ENCODE results near the gene KCTD8.
"Not testable (repeated sequence)": the region's sequence is repeated elsewhere in the genome, so short reads cannot be mapped to it uniquely, and the experiment has no call there.

KCTD8 gene

GRCh38 chr4:44320833-44321232, 127.8 kb downstream of the KCTD8 start:
- no peak for DNase-seq

GRCh38 chr4:44319129-44319528, 129.5 kb downstream of the KCTD8 start:
- no peak for DNase-seq

GRCh38 chr4:44313702-44314101, 134.9 kb downstream of the KCTD8 start:
- DNase-seq, result no peak

- no peak for DNase-seq
Observed at GRCh38 chr4:44287505-44287904, 161.1 kb downstream of the KCTD8 start.

GRCh38 chr4:44279469-44279868, 169.1 kb downstream of the KCTD8 start:
- DNase-seq, result no peak

- no peak for DNase-seq
Observed at GRCh38 chr4:44279066-44279465, 169.5 kb downstream of the KCTD8 start.

GRCh38 chr4:44257461-44257860, 191.1 kb downstream of the KCTD8 start:
- DNase-seq, result no peak

GRCh38 chr4:44256414-44256813, 192.2 kb downstream of the KCTD8 start:
- DNase-seq, result no peak

- no peak for DNase-seq
Observed at GRCh38 chr4:44237643-44238042, 211.0 kb downstream of the KCTD8 start.

- no peak for DNase-seq
Observed at GRCh38 chr4:44235897-44236296, 212.7 kb downstream of the KCTD8 start.

GRCh38 chr4:44232262-44232661, 216.3 kb downstream of the KCTD8 start:
- DNase-seq, result no peak

GRCh38 chr4:44231006-44231405, 217.6 kb downstream of the KCTD8 start:
- no peak for DNase-seq

GRCh38 chr4:44228326-44228725, 220.3 kb downstream of the KCTD8 start:
- no peak for DNase-seq

GRCh38 chr4:44221407-44221806, 227.2 kb downstream of the KCTD8 start:
- no peak for DNase-seq

GRCh38 chr4:44210750-44211149, 237.9 kb downstream of the KCTD8 start:
- DNase-seq, result no peak

- DNase-seq, result no peak
Observed at GRCh38 chr4:44196796-44197195, 251.8 kb downstream of the KCTD8 start.

GRCh38 chr4:44194365-44194764, 254.2 kb downstream of the KCTD8 start:
- DNase-seq, result peak; percentile 17

GRCh38 chr4:44186850-44187246, 261.8 kb downstream of the KCTD8 start:
- DNase-seq, result peak; percentile 24

- DNase-seq, result no peak
Observed at GRCh38 chr4:44186096-44186849, 262.3 kb downstream of the KCTD8 start.

- DNase-seq, result not testable (repeated sequence)
Observed at GRCh38 chr4:44181491-44182349, 266.9 kb downstream of the KCTD8 start.

GRCh38 chr4:44167766-44168165, 280.8 kb downstream of the KCTD8 start:
- DNase-seq, result not testable (repeated sequence)

GRCh38 chr4:44165938-44166337, 282.7 kb downstream of the KCTD8 start:
- DNase-seq, result peak; percentile 28

- DNase-seq, result peak; percentile 48
Observed at GRCh38 chr4:44162538-44163270, 285.9 kb downstream of the KCTD8 start.
